ENCODE measurements around the gene AOPEP.

Gene AOPEP

GRCh38 chr9:94971378-94972131, 245.1 kb downstream of the AOPEP start:
- peak; percentile 32 for DNase-seq

GRCh38 chr9:94973451-94973941, 247.0 kb downstream of the AOPEP start:
- DNase-seq = peak; percentile 73

DNA sequence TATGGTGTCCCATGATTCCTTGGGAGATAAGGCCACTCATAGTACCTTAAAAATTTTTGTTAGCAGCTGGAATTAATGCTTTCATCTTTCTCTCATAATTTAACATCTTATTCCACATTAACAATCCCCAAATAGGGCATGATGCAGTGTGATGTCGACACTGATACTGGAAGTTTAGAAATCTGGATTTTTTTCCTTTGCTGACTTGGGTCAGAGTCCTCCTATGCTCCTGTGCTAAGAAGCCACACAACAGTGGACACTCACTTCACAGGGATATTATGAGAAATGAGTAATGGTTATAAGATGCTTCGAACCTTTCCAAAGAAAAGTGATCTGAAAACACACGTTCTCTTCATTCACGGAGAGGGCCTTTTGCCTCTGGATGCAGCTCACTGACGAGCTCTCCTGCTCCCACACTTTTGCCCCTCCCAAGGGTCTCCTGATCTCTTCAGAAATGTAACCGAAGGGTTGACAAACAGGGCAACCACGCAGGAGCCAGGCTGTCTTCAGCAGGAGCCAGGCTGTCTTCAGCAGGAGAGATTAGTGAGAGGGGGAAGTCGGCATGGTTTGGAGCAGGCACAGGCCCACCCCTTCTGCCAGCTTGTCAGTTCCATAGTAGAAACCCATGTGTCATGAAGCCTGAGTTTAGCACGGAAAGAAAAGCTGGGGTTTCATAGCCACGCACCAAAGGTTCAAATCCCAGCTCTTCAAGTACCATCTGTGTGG, 247.8 kb downstream of the AOPEP start:
- no peak for DNase-seq

- no peak for DNase-seq
These were observed 249.0 kb downstream of the AOPEP start for GRCh38 chr9:94975480-94975879.

- peak; percentile 61 for DNase-seq
These were observed 249.6 kb downstream of the AOPEP start for GRCh38 chr9:94976077-94976476.

DNA sequence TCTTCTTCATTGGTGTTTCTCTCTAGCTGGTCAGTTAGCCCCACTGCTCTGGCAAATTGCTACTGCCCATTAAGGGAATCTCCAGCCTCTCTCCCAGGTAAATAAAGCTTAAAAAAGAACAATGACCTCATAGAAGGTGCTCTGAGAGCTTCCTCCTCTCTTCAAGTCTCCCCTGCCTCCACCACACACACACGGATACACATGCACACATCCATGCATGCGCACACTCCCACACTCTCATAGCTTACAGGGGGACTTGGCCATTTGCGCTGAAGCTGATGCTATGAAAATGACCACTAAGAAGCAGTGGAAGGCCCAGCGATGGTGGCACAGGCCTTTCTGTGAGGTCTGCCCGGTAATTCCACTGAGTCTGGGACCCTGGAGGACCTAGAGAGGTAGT, 250.9 kb downstream of the AOPEP start:
- no peak for DNase-seq

- no peak for DNase-seq
These were observed 253.5 kb downstream of the AOPEP start for GRCh38 chr9:94979904-94980507.

GRCh38 chr9:94980947-94981722, 254.6 kb downstream of the AOPEP start:
- no peak for DNase-seq

DNA sequence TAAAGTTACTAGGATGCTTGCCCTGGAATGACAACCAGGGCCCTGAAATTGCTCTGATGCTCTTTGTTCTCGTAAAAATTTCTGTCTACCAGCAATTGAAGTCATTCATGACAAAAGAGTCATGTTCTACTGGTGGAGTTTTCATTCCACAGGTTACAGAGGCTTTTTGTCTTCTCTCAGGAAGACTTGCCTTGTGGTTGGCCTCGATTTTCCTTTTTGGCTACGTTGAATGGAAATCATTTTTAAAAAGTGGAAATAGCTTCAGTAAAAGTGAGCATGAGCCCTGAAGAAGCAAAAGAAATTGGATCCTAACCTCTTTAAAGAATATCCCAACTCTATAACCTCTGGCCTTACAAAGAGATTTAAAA, 255.2 kb downstream of the AOPEP start:
- DNase-seq = no peak

DNA sequence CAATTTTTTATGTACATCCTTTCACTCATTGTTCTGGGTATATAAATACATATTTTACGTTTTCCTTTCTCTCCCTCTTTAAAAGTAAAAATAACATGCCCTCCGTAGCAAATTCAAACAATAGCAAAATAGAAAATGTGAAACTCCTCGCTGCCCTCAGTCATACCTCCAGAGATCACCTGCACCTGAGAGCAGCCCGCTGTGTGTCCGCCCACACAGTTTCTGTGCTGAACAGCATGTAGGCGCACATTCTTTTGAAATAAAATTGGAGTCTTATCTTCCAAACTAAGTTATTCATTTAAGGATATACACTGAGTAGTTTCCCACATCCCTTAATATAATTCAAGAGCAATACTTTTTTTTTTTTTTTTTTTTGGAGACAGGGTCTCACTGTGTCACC, 255.7 kb downstream of the AOPEP start:
- DNase-seq = no peak

GRCh38 chr9:94983552-94983951, 257.1 kb downstream of the AOPEP start:
- DNase-seq = no peak

DNA sequence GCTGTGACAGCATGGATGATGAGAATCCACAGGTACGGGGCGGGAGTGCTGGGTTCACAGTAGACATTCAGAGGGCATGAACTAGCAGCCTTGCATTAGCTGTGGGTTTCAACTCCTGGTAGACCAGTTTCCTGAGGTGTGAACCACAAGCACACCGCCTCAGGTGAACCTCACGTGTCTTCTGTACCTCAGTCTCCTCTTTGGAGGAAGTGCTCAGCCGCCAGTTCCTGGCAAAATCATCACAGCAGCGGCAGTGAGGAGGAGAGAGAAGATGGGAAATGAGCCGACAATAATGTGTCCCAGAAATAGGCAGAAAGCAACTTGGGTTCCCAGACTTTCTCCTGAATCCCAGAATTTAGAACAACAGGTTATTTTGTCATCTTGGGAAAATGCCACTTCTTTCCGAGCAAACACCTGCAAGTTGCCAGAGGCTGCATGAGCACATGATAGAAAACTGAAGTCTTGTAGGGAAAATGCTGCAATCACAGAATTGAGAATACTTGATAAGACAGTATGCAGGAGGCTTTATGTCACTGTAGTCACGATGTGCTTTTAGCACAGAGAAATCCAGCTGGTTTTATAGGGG, 258.5 kb downstream of the AOPEP start:
- DNase-seq = no peak

DNA sequence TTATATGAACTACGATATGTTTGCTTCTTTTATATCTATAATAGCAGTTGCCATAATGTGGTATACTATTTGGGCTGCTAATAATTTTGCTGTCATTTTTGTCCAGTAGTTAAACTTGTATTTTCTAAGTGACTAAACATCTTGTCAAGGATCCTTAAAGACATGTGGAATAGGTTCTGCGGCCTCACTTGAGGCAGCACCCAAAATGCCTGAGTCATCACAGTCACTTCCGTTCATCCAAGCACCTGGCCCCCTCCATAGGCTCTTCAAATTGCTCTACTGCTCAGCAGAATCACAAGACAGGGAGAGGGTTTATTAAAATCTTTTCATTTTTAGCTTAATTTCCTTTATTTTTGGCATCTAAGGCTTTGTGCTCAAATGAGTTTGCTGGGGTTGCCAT, 259.1 kb downstream of the AOPEP start:
- DNase-seq = no peak

GRCh38 chr9:94987731-94988130, 261.2 kb downstream of the AOPEP start:
- DNase-seq = no peak

GRCh38 chr9:94990897-94991561, 264.5 kb downstream of the AOPEP start:
- no peak for DNase-seq

DNA sequence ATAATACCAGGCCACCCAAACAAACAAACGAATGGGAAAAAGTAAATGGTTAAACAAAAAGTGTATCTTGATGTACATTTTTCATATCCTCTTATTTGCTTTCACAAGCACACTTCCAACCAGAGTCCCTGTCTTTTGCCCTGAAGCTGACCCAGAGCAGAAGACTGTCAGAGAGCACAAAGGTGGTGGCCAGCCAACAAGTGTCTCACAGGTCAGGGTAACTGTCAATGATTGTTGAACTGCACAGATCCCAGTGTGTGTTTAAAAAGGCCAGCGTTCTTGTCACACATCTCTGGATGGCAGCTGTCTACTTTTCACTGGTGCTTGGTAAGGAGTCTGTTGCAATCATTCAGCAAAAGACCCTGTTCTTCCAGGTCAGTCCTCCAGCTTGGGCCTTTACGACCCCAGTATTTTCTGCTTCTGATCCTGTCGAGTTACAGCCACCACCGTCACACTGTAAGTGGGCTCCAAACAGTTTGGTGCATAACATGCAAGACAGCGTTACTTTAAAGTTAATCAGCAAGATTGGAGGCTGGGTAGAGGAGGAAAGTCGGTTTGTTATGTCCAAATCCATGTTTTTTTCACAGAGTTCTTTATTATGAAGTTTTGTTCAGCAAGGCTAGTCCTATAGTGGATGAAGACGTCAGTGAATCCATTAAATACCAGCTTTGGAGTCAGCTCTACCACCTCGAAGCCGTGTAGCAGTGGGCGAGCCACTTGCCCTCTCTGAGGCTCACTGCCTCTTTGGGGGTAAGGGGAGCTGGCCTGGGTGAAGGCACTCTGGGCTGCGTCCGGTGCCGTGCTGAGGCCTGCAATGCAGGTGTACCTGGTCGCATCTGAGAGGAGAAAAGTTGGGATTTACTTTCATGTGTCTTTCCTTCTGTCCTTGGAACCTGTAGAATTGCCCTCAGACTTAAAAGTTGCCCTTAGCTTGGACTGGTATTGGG, 265.7 kb downstream of the AOPEP start:
- DNase-seq = no peak

DNA sequence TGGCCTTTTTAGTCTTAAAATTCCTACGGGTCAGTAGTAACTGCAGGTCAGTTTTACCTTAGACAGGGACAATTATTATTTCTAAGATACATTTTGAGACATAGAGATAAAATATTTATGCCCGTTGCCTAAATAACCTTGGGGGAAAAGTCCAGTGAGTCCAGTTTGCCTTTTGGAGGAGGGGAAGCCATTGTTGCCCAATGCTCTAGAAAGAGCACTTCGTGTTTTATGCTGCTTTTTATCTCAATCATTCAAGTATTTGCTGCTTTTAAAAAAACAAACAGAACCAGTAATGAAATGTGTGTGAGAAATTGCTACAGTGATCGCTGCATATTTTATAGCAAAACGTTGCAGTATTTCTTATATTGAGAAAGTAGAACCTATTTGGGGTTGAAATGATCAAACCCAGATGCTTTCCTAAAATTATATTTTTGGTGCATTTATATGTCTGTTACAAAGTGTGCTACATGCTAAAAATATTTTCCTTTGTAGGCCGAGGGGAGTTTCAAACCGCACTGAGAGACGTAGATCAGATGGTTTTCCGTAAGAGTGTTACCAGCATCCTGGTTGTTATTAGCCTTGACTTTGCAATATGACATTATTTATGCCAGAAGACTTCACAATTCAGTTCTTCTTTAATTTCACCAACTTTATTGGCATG, 266.8 kb downstream of the AOPEP start:
- peak; percentile 84 for DNase-seq

DNA sequence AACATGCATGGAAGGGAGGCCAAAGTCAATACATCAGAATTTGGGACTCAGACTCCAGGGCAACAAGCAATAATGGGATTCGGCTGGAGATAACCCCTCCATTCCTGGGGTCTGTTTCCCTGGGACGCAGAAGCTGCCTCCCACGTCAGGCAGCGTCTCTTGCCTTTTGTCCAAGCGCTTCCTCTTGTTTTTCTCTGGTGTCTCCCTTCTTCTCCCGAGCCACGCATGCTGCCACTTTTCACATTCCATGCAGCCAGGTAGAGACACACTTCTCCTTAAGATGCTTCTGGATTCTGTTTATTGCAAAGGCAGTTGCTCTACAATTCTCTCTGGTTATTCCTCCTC, 267.3 kb downstream of the AOPEP start:
- DNase-seq = no peak

GRCh38 chr9:94995048-94995693, 268.7 kb downstream of the AOPEP start:
- DNase-seq = no peak

- no peak for DNase-seq
These were observed 270.1 kb downstream of the AOPEP start for GRCh38 chr9:94996641-94997040.
